NCI-H345 (cell line): ENCODE data around the gene IL4I1.

Source experiments
- DNase-seq: peaks from one replicate; lab custom pipeline; 2025; lab: John Stamatoyannopoulos, UW

IL4I1 gene

DNA sequence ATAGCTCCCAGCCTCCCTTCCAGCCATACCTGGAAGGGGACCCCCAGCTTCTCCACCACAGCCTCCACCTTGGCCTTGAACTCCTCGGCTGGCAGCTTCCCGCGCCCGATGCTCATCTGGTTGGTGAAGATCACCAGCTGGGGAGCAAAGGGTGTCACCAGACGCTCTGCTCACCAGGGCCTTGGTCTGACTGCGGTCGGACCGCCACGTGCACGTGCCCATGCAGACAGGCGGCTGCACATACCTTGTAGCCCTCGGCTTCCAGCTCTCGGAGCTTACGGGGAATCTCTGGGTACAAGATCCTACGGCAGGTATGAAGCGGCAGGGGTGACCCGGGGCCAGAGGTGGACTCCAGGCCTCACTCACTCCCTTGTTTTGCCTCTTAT lies 32.8 kb downstream of the IL4I1 start:
- no peak for DNase-seq

DNA sequence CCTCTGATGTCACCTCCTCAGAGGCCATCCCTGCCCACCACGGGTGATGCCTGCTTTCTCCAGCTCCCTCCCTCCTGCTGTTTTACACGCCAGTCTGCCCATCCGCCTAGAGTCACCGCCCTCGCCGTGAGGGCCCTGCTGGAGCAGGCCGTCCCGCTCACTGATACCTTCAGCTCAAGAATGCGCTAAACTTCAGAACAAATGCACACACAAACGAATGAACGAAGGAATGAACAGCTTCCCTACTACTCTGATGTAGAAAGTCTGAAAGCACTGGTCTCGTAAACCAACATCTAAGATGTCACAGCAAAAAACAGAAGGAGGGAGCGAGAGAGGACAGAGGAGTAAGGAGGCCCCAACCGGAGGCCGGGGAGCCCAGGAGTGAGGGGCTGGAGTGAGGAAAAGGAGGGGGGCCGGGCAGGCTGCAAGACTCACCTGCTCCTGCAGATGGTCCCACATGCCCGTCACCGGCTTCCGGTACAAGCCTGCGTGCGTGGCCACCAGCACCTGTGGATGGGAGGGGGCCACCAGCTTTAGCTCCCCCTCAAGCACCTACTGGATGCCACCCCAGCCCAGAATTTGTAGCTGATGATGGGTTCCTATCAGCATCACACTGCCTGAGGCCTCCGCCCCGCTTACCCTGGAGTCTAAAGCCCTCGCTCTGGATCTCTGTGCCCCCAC lies 33.3 kb downstream of the IL4I1 start:
- DNase-seq = no peak

DNA sequence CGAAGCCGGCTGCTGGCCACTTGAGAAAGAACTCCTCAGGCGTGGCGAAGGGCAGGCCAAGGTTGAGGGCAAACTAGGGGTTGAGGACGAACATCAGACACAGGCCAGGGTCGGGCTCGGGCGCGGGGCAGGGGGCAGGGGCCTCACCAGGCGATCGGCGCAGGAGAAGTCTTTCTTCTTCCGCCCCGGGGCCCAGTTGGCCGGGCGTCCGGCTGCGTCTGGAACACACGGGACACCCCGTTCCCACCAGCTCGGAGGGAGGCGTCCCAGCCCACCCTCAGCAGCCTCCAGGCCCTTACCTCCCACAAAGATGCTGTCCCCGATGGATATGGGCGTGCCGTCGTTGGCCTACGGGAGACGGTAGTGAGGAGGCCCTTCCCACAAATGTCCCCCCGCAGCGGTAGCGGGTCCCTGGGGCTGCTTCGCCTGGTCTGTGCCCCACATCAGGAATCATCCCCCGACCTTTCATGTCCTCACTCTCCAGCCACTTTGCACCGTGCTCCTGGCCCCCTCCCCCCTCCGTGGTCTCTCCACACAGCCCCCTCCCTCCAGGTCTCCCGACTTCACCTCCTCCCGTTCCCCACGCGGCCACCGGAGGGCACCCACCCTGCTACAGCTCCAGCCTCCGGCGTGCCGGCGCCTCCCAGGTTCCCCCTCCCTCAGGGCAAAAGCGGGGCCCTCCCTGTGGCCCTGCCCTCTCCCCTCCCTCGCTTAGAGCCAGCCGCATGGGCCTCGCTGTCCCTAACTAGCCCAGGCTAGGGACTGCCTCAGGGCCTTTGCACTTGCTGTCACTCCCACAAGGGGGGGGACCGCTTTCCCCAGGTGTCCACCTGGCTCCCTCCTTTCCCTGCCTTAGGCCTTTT lies 34.1 kb downstream of the IL4I1 start:
- no peak for DNase-seq

DNA sequence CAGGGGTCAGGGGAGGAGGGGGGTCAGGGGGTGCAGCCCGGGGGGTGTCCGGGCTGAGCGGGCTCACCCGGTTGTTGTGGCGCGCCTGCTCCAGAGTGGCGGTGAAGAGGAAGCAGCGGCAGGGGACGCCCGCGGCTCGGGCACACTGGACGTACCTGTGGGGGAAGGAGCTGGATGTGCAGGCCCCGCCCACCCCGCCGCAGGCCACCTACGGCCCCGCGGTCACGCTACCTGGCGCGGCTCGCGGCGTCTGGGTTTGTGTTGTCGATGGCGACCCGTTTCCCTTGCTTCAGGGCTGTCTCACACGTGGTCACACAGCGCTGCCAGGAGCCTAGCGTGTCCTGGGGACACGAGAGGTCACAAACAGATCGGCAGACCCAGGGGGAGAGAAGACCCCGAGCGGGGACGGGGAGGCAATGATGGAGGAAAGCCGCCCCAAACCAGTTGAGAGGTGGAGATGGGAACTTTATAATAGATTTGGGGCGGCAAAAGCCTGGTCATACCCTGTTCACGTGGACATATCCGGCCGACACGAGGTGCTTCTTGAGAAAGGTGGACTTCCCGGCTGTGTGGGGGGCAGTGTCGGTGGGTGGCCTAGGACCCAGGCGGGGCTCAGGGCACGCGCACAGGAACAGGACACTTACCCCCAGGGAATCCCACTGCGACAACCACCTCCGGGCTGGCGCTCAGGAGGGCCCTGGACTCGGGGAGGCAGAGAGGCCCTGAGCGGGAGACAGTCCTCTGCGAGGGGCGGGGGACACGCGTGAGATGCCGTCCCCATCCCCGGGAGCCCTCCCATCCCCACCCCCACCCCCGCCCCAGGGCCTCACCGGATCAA lies 34.9 kb downstream of the IL4I1 start:
- DNase-seq = no peak

DNA sequence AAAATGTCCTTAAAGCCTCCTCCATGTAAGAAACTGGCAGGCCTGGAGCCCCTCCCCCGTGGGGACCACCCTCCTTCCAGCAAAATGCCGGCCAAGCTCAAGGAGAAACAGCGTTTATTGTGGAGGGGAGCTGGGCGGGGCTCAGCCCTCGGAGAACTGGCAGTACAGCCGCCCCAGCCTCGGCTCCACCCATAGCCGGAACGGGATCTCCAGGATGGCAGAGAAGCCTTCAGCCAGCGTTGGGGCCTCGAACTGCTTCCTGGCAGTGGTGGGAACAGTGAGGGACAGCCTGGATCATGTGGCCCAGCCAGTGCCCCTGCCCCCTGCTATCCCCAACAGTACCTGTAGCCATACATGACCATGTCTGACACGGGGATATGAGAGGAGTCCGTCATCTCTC lies 35.6 kb downstream of the IL4I1 start:
- peak; percentile 9 for DNase-seq

DNA sequence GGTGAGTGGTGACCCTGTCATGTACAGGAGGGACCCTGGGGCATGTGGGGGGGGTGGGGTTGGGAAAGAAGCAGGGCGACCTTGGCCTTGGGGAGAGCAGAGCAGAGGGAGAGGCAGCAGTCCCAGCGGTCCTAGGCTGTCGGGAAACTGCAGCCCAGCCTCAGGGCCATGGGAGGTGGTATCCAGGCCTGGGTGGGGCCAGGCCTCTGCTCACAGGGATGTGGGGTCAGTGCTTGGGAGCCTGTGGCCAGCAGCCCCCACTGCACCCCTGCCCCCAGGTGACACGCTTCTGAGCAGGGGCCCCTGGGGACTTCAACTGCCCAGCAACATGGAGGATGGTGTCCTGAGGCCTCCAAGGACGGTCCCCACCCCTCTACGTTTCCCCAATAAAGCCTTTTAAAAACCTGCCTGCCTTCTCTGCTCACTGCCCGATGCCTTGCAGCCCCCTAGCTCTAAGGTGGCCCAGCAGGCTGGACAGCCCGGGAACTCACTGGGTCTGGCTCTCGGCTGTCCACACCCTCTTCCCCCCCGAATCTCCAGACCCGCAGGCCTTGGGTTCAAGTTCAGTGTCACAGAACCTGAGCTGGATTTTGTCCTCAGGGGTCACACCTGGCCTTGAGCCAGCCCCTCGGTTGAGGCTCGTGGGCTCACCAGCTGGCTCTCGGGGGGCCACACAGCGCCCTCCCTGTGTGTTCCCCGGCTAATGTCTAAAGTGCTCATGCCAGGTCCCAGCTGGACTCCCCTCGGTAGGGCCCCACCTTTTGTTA lies 36.2 kb downstream of the IL4I1 start:
- DNase-seq = no peak

DNA sequence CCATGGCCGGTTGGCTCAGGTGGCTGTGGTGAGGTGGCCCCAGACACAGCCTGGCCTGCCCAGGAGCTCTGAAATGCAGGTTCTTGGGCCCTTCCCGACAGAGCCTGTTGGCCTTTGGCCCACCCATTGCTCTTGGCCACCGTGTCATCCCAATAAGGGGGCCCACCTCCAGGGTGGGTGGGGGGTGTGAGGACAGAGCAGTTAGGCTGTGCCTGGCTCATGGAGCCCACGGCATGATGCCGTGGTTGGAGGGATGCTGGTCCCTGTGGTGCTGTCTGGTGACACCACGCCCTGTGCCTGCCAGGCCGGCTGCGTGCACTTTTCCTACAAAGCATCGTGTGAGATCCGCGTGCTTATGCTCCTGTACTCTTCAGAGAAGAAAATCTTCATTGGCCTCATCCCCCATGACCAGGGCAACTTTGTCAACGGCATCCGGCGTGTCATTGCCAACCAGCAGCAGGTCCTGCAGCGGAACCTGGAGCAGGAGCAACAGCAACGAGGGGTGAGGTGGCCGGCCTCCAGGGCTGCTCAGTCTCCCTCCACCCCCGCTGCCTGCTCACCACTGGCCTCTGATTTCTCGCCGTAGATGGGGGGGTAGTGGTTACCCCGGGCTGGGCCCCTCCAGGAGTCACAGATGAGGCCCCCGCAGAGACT lies 36.9 kb downstream of the IL4I1 start:
- no peak for DNase-seq

DNA sequence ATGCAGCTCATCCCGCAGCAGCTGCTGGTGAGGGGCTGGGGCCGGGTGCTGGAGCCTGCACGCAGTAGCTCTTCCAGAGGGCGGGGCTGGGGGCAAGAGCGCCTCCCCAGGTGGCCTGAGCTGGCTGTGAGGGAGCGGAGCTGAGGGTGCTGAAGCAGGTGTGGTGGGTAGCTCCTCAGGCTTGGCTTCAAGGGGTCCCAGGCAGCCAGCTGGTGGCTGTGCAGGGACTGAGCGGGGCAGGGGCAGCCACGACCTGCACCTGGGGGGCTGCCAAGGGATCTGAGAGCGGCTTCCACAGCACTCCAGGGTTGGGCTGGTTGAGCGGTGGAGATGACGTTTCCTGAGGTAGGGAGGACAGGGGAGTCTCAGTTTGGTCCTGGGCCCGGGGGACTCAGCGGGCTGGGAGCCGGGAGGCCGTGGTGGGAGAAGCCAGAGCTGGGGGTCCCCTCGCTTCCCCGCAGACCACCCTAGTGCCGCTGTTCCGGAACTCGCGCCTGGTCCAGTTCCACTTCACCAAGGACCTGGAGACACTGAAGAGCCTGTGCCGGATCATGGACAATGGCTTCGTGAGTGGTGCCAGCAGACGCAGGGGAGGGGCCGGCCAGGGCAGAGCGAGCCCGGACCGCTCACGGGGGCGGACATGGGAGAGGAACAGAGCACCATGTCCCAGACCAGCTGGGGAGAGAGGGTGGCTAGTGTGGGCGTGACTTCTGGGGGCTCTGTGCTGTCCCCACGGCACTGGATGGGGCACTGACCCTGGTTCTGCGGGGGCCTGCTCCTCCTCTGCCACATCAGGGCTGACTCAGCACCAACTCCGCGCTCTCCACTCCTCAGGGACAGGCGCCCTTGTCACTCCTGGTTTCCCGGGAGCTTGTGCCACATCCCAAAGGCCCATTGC lies 38.4 kb downstream of the IL4I1 start:
- DNase-seq = no peak

DNA sequence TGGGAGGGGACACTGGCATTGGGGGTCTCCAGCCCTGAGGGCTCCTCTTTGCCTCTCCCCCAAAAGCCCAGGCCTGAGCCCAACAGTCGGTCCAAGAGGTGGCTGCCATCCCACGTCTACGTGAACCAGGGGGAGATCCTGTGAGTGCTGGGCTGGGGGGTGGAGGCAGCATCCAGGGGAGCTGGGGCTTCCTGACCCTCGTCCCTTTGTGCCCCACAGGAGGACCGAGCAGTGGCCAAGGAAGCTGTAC lies 38.9 kb downstream of the IL4I1 start:
- no peak for DNase-seq

DNA sequence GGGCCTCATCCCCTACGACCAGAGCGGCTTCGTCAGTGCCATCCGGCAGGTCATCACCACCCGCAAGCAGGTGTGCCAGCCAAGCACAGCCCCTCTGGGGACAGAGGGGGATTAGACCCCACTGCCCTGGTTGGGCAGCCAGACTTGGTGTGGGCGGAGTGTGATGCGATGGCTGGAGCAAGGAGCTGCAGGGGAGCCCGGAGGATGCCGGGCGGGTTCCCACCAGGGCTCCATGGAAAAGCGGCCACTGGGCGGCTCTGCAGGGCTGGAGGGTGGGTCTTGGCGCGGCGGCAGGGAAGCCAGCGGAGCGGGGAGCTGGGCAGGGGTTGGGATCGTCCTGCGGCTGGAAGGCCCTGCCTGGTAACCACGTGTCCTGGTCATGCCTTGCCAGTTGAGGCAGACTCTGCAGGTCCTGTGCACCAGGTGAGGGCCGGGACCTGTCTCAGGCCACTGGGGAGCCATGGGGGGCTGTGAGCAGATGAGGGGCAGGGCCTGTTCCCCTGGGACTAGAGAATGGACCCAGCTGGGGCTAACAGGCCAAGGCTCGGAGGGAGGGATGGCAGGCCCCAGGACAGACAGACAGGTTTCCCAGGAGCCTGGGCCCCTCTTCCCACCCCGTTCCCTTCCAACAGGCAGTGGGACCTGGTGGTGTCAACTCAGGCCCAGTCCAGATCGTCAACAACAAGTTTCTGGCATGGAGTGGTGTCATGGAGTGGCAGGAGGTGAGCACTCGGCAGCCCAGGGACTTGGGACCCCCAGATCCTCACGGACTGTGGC lies 39.4 kb downstream of the IL4I1 start:
- DNase-seq = no peak

DNA sequence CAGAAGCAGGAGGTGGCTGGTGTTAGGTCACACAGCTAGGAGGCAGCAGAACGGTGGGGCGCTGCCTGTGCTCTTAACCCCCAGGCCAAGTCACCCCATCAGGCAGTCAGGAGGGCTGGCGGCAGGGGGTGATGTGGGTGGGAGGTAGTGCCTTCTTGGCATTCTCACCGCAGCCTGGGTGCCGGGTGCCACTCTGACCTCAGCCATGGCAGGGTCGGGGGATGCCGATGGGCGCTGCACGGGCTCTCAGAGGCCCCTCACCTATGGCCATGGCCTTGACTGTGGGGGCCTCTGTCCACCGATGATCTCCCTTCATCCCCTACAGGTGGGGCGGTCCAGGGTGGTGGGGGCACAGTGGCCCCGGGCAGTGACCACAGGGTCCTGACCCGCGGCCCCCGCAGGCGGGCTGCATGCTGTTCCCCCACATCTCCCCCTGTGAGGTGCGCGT lies 40.1 kb downstream of the IL4I1 start:
- DNase-seq = no peak

DNA sequence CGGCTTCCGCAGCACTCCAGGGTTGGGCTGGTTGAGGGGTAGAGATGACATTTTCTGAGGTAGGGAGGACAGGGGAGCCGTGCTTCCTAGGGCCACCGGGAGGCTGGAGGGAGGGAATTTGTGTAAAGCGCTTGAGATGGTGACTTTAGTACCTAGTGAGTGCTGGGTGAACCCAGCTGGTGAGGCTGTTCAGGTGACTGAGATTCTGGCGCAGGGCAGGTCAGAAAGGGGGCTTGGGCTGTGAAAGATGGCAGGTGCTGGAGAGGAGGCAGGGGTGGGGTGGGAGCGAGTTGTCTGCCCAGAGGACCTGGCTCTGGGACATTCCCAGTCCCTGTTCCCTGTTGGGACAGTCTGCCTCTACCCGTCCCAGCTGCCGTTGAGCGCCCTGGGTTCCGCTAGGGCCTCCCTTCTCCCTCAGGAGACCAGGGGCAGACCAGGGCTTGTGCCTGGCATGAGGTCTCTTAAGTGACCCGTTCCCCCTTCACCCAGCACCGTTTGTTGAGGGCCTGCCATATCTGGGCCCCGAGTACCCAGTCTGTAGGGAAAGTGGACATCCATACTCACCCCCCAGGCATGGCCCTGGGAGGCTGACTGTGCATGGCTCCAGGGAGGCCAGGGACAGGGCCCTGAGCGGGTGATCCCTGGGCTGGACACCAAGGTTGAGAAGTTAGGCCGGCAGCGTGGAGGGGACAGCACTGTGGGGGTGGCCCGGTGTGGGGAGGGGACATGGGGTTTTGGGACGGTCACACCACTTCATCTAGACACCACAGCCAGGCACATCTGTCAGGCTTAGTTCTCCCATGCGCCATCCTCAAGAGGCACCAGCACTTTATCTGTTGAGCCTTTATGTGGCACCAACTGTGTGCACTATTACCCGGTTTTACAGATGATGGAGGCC lies 40.8 kb downstream of the IL4I1 start:
- no peak for DNase-seq

DNA sequence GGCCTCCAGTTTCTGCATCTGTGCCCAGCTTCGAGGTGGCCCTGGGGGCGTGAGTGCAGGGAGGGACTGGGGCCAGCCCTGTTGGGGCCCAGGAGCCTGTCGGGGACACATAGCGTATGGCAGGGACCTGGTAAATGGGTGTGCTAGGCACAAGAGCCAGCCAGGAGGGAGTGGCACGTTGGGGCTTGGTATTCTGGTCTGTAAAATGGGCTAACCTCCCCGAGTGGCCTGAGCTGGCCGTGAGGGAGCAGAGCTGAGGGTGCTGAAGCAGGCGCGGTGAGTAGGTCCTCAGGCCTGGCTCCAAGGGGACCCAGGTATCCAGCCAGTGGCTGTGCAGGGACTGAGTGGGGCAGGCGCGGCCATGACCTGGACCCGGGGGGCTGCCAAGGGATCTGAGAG lies 41.4 kb downstream of the IL4I1 start:
- DNase-seq = no peak

DNA sequence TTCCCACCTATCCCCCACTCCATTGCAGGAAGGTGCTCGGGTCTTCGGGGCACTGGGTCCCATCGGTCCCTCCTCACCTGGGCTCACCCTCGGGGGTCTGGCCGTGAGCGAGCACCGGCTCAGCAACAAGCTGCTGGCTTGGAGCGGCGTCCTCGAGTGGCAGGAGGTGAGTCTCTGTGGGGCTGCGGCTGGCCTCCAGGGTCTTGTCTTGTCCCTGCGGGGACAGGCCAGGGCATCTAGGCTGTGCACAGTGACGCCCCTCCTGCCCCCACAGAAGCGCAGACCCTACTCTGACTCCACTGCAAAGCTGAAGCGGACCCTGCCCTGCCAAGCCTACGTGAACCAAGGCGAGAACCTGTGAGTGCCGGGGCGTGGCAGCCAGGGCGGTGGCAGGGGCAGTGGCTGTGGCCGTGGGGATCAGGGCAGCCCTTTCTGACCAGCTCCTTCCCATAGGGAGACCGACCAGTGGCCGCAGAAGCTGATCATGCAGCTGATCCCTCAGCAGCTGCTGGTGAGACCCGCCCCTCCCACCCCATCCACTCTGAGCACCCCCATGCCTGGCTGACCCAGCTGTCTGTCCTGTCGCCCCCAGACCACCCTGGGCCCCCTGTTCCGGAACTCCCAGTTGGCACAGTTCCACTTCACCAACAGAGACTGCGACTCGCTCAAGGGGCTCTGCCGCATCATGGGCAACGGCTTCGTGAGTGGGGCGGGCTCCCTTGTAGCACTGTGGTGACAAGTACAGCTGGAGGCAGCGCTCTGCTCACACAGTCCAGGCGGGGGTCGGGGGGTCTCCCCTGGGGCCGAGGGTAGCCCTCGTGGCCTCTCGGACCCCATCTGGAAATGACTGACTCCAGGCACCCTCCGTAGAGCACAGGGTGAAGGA lies 42.1 kb downstream of the IL4I1 start:
- DNase-seq = no peak

DNA sequence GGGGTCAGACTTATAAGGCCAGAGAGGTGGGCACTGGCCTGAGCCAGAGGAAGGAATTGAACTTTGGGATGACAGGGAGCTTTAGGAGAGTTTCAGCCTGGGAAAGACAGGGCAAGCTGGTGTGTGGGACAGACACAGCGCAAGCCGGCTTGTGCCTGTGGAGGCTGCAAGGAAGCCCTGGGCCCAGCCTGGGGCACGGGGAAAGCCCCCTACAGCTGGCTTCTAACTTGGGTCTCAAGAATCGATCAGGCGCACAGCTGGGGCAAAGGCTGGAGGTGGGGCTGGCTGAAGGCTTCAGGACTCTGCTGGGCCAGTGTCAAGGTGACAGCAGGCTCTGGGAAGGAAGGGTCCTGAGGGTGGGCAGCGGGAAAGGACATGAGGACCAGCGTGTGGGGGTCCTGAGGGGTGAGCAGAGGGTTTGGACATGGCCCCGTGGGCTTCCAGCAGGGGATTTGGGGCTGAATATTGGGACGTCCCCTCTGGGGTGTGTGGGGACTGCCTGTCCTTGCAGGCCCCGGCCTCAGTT lies 42.8 kb downstream of the IL4I1 start:
- no peak for DNase-seq

DNA sequence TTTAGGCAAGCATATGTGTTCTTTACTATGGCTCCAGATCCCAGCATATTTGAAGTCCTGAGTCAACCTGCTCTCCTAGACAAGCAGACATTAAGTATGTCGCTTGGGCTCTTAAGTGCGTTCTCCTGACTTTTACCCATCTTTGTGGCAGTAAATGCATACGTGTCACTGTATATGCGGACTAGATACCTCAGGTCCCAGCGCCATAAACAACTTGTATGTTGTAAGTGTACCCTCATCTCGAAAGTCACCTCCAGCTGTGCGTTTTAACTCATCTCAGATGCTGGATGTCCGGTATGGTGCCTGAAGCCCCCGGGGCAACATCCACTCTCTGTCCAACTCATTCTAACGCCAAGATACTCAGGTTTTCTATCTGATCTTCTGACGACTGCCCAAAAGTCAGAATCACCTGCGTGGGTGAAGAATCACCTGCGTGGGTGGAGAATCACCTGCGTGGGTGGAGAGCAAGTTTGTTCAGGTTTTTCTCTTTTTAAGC lies 44.0 kb downstream of the IL4I1 start:
- DNase-seq = no peak
